Sigmoid colon (tissue), 4 donors: Measurements from ENCODE around the gene ZNF79.

Experiments used
- EP300 ChIP-seq, 4 donors: sonication (generic); formaldehyde crosslinking; IDR thresholded peaks; one replicate each; pipeline ENCODE4 v1.6.1; 2017; ENCODE audit warnings: antibody characterized with exemption in 4 of 4
- POLR2A ChIP-seq, 2 donors: fragments of 450-650 bp; IDR thresholded peaks; one replicate each; pipeline ENCODE4 v1.6.1; 2016; ENCODE audit warnings: antibody characterized with exemption in 2 of 2, mild to moderate bottlenecking in 2 of 2, moderate library complexity in 2 of 2
- TF ChIP-seq, protein P1 (sequence below), 4 experiments: fragments of 450-650 bp in 3 of 4; fragments of 200-600 bp in 1 of 4; IDR thresholded peaks; one replicate each; pipeline ENCODE4 v1.5.1; 2016 to 2019; ENCODE audit warnings: antibody characterized with exemption in 4 of 4, mild to moderate bottlenecking in 3 of 4, moderate library complexity in 2 of 4

DNA sequence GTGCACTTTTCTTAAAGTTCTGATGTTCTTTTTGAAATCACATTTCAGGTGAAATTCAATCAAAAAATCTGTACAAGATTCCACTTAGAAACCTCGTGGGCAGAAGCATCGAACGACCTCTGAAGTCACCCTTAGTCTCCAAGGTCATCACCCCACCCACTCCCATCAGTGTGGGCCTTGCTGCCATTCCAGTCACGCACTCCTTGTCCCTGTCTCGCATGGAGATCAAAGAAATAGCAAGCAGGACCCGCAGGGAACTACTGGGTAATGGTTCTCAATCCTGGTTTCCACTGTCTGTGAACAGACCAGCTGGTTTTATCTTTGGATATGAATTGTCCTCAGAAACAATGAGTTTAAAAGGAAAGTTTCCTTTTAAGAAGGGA lies 35.3 kb upstream of the ZNF79 start:
- TF ChIP-seq, protein P1, sequence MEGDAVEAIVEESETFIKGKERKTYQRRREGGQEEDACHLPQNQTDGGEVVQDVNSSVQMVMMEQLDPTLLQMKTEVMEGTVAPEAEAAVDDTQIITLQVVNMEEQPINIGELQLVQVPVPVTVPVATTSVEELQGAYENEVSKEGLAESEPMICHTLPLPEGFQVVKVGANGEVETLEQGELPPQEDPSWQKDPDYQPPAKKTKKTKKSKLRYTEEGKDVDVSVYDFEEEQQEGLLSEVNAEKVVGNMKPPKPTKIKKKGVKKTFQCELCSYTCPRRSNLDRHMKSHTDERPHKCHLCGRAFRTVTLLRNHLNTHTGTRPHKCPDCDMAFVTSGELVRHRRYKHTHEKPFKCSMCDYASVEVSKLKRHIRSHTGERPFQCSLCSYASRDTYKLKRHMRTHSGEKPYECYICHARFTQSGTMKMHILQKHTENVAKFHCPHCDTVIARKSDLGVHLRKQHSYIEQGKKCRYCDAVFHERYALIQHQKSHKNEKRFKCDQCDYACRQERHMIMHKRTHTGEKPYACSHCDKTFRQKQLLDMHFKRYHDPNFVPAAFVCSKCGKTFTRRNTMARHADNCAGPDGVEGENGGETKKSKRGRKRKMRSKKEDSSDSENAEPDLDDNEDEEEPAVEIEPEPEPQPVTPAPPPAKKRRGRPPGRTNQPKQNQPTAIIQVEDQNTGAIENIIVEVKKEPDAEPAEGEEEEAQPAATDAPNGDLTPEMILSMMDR (IDR thresholded peaks at IDR 0.05): no peak
- TF ChIP-seq EP300 (IDR thresholded peaks at IDR 0.05): no peak
- TF ChIP-seq POLR2A (IDR thresholded peaks at IDR 0.05): no peak
